H1 (cell line): ENCODE measurements around the gene MAPK8IP1. TPM values are rescaled to one million over a fixed set of nuclear protein-coding genes. Genes with fewer than 3 reads are reported as not detected.

Experiments used
- BCL11A ChIP-seq, 2 experiments: IDR thresholded peaks; one replicate each; pipeline ENCODE4 v1.6.1; 2011; ENCODE audit warnings: low read depth in 2 of 2, low read length in 2 of 2, mild to moderate bottlenecking in 2 of 2
- BRCA1 ChIP-seq: IDR thresholded peaks from 2 replicates; pipeline ENCODE4 v1.6.1; 2012; ENCODE audit warnings: low read depth, low read length, improper control_type of control experiment
- CHD1 ChIP-seq: IDR thresholded peaks from 2 replicates; pipeline ENCODE4 v1.6.1; 2012; ENCODE audit warnings: low read depth, low read length, improper control_type of control experiment
- JUN ChIP-seq: IDR thresholded peaks from 2 replicates; pipeline ENCODE4 v1.6.1; 2011; ENCODE audit warnings: low read depth, mild to moderate bottlenecking, improper control_type of control experiment, low read length
- JUND ChIP-seq: IDR thresholded peaks from 2 replicates; pipeline ENCODE4 v1.6.1; 2011; ENCODE audit warnings: mild to moderate bottlenecking, improper control_type of control experiment, low read length
- KDM5A ChIP-seq: fragments of 200-600 bp; IDR thresholded peaks from 2 replicates; pipeline ENCODE4 v1.7.1; 2012; ENCODE audit warnings: mild to moderate bottlenecking, low read length, inconsistent platforms, mixed read lengths
- NRF1 ChIP-seq: IDR thresholded peaks from 2 replicates; pipeline ENCODE4 v1.6.1; 2011; ENCODE audit warnings: mild to moderate bottlenecking, low read depth, low read length, improper control_type of control experiment
- POLR2A ChIP-seq, 2 experiments: IDR thresholded peaks; 1 replicate in 1 of 2; 2 replicates in 1 of 2; pipeline ENCODE4 v1.6.1; 2011; ENCODE audit warnings: low read depth in 2 of 2, low read length in 2 of 2, mild to moderate bottlenecking in 2 of 2; ENCODE audit errors: control extremely low read depth in 1 of 2
- POLR2AphosphoS5 ChIP-seq: IDR thresholded peaks from 2 replicates; pipeline ENCODE4 v1.6.1; 2011; ENCODE audit warnings: low read depth, low read length
- POU5F1 ChIP-seq: IDR thresholded peaks from 2 replicates; pipeline ENCODE4 v1.6.1; 2011; ENCODE audit warnings: low read depth, mild to moderate bottlenecking, low read length, moderate library complexity
- SP1 ChIP-seq: IDR thresholded peaks from 2 replicates; pipeline ENCODE4 v1.6.1; 2011; ENCODE audit warnings: low read depth, low read length
- SUZ12 ChIP-seq: fragments of 200-600 bp; sonication (generic); IDR thresholded peaks from 2 replicates; pipeline ENCODE4 v1.6.1; 2012; ENCODE audit warnings: mild to moderate bottlenecking, inconsistent platforms, low read length, moderate library complexity, mixed read lengths
- TCF12 ChIP-seq: IDR thresholded peaks from 2 replicates; pipeline ENCODE4 v1.6.1; 2011; ENCODE audit warnings: low read depth, mild to moderate bottlenecking, low read length
- polyA plus RNA-seq, 7 experiments: library from polyadenylated mRNA; depleted of rRNA in 3 of 7; stranded (reverse) in 5 of 7; unstranded in 2 of 7; fragments of >200 nt in 5 of 7; fragments of 200-250 nt in 2 of 7; gene quantifications; 1 replicate in 5 of 7; 2 replicates in 1 of 7; 4 replicates in 1 of 7; pipeline versions ENCODE4 v1.2.1 to v1.2.3, GENCODE V29; 2011 to 2013; ENCODE audit warnings: missing spikeins in 2 of 7, mixed read lengths in 2 of 7
- total RNA-seq: library from RNA; stranded (reverse); fragmentation: NEBNext Ultra II Directional; extraction: Animal tissue kit (Norgen Biotek cat#: 25700); gene quantifications from 2 replicates; pipeline ENCODE4 v1.2.1, GENCODE V29; 2021
- TF ChIP-seq, protein P1 (sequence below): IDR thresholded peaks from 2 replicates; pipeline ENCODE4 v1.6.1; 2012; ENCODE audit warnings: inconsistent platforms
- TF ChIP-seq, protein P2 (sequence below): IDR thresholded peaks from 2 replicates; pipeline ENCODE4 v1.6.1; 2011; ENCODE audit warnings: low read length, improper control_type of control experiment

MAPK8IP1 gene
- total and polyA plus RNA-seq, 2 of the 8 experiments (the other 6 are each of a cell fraction or from before 2014, with no cell fraction given): 32.4 to 40.1 TPM

GRCh38 chr11:45846974-45847910 lies 38.2 kb upstream of the MAPK8IP1 start, which contains the start of gene CRY2 (continued):
- TF ChIP-seq BCL11A (IDR thresholded peaks at IDR 0.05; ENCODE audit: low read depth in 2 of 2, low read length in 2 of 2) (no peak), NRF1 (no peak), POU5F1 (no peak), POLR2AphosphoS5 (peak; percentile 83), KDM5A (no peak), SUZ12 (no peak), BRCA1 (no peak), CHD1 (no peak), JUND (no peak), POLR2A (IDR thresholded peaks at IDR 0.05; ENCODE audit: control extremely low read depth in 1 of 2, low read depth in 2 of 2, low read length in 2 of 2) (peak in 1 of 2 experiments; percentile 86; a peak in 2 of 3 replicates), JUN (no peak), TCF12 (no peak), SP1 (peak; percentile 86)
- TF ChIP-seq, protein P1, sequence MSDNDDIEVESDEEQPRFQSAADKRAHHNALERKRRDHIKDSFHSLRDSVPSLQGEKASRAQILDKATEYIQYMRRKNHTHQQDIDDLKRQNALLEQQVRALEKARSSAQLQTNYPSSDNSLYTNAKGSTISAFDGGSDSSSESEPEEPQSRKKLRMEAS: peak; percentile 98
- TF ChIP-seq, protein P2, sequence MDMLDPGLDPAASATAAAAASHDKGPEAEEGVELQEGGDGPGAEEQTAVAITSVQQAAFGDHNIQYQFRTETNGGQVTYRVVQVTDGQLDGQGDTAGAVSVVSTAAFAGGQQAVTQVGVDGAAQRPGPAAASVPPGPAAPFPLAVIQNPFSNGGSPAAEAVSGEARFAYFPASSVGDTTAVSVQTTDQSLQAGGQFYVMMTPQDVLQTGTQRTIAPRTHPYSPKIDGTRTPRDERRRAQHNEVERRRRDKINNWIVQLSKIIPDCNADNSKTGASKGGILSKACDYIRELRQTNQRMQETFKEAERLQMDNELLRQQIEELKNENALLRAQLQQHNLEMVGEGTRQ: peak; percentile 10; the same call in 1 of the 2 replicates
